Breast epithelium (tissue), 3 donors: Measurements from ENCODE around the gene MAP2K5.

Experiments
- POLR2A ChIP-seq: fragments of 450-650 bp; IDR thresholded peaks from one replicate; pipeline ENCODE4 v1.6.1; 2016; ENCODE audit warnings: antibody characterized with exemption, mild to moderate bottlenecking, moderate library complexity
- POLR2AphosphoS5 ChIP-seq, 3 donors: sonication (generic); formaldehyde crosslinking; IDR thresholded peaks; one replicate each; pipeline ENCODE4 v1.6.1; 2017; ENCODE audit warnings: antibody characterized with exemption in 3 of 3
- TF ChIP-seq, protein P1 (sequence below), 3 donors: fragments of 450-650 bp; IDR thresholded peaks; one replicate each; pipeline ENCODE4 v1.5.1; 2016 to 2017; ENCODE audit warnings: antibody characterized with exemption in 3 of 3, mild to moderate bottlenecking in 3 of 3, moderate library complexity in 3 of 3

DNA sequence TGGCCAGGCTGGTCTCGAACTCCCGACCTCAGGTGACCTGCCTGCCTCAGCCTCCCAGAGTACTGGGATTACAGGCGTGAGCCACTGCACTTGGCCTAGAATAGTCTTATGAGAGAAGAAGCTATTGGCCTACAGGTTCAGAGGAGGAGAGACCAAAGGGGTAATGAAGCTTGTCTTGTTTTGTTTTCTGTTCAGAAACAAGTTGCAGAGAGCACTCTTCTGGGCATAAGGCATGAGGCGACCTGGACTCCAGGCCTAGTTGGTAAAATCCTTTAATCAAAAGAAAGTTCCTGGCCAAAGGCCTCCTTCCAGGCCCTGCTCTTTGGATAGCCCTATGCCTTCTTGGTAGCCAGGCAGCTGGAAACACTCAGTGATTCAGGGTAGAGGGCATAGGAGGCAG, 195.6 kb downstream of the MAP2K5 start:
- no peak for TF ChIP-seq POLR2A
- TF ChIP-seq, protein P1, sequence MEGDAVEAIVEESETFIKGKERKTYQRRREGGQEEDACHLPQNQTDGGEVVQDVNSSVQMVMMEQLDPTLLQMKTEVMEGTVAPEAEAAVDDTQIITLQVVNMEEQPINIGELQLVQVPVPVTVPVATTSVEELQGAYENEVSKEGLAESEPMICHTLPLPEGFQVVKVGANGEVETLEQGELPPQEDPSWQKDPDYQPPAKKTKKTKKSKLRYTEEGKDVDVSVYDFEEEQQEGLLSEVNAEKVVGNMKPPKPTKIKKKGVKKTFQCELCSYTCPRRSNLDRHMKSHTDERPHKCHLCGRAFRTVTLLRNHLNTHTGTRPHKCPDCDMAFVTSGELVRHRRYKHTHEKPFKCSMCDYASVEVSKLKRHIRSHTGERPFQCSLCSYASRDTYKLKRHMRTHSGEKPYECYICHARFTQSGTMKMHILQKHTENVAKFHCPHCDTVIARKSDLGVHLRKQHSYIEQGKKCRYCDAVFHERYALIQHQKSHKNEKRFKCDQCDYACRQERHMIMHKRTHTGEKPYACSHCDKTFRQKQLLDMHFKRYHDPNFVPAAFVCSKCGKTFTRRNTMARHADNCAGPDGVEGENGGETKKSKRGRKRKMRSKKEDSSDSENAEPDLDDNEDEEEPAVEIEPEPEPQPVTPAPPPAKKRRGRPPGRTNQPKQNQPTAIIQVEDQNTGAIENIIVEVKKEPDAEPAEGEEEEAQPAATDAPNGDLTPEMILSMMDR (IDR thresholded peaks at IDR 0.05), result no peak
- TF ChIP-seq POLR2AphosphoS5 (IDR thresholded peaks at IDR 0.05), result no peak
